ENCODE data around the gene CAB39.

CAB39 gene

GRCh38 chr2:230868161-230868946, 155.7 kb downstream of the CAB39 start:
- Histone ChIP-seq H3K27me3 (ENCODE audit: insufficient read depth, poor library complexity, severe bottlenecking) (no peaks in the 10 kb centered on the region), H3K4me3 (replicated peaks; ENCODE audit: insufficient read depth, low read length) (no peak overlapping the region), H3K27ac (replicated peaks) (no peak overlapping the region; the same call in 1 of the 2 replicates)
- TF ChIP-seq CTCF (IDR thresholded peaks at IDR 0.05; ENCODE audit: insufficient read depth, low read length) (no peak), SPI1 (IDR thresholded peaks at IDR 0.05; ENCODE audit: borderline replicate concordance, low read depth) (no peak), REST (IDR thresholded peaks at IDR 0.05; ENCODE audit: insufficient replicate concordance, low read depth) (no peak), POLR2AphosphoS5 (IDR thresholded peaks at IDR 0.05; ENCODE audit: low read depth) (no peak), GABPA (IDR thresholded peaks at IDR 0.05; ENCODE audit: low read depth) (no peak)
- no peak for DNase-seq (ENCODE audit: low read depth in 1 of 2, low spot score in 1 of 2)

- Histone ChIP-seq H3K27me3 (ENCODE audit: insufficient read depth, poor library complexity, severe bottlenecking) (no peaks in the 10 kb centered on the region), H3K4me3 (replicated peaks; ENCODE audit: insufficient read depth, low read length) (no peak overlapping the region), H3K27ac (replicated peaks) (peak overlapping the region; percentile 58)
- TF ChIP-seq CTCF (IDR thresholded peaks at IDR 0.05; ENCODE audit: insufficient read depth, low read length) (no peak), REST (IDR thresholded peaks at IDR 0.05; ENCODE audit: insufficient replicate concordance, low read depth) (no peak), SPI1 (IDR thresholded peaks at IDR 0.05; ENCODE audit: borderline replicate concordance, low read depth) (no peak)
- no peak for DNase-seq (ENCODE audit: low read depth in 1 of 2, low spot score in 1 of 2)
Measured at GRCh38 chr2:230868947-230869913, 156.6 kb downstream of the CAB39 start.

GRCh38 chr2:230869914-230870543, 157.4 kb downstream of the CAB39 start:
- Histone ChIP-seq H3K27me3 (ENCODE audit: insufficient read depth, poor library complexity, severe bottlenecking) (no peaks in the 10 kb centered on the region), H3K27ac (replicated peaks) (peak overlapping the region; percentile 58), H3K4me3 (replicated peaks; ENCODE audit: insufficient read depth, low read length) (no peak overlapping the region)
- no peak for DNase-seq (ENCODE audit: low read depth in 1 of 2, low spot score in 1 of 2)
- no peak for TF ChIP-seq CTCF (IDR thresholded peaks at IDR 0.05; ENCODE audit: insufficient read depth, low read length)
- no peak for TF ChIP-seq SPI1 (IDR thresholded peaks at IDR 0.05; ENCODE audit: borderline replicate concordance, low read depth)
- no peak for TF ChIP-seq REST (IDR thresholded peaks at IDR 0.05; ENCODE audit: insufficient replicate concordance, low read depth)
- no peak for TF ChIP-seq POLR2AphosphoS5 (IDR thresholded peaks at IDR 0.05; ENCODE audit: low read depth)
- TF ChIP-seq GABPA (IDR thresholded peaks at IDR 0.05; ENCODE audit: low read depth): no peak
